GM12878 (cell line): Measurements from ENCODE around the gene ACHE. TPM values are rescaled to one million over a fixed set of nuclear protein-coding genes. Genes with fewer than 3 reads are reported as not detected.
A peak's percentile ranks its signal among the peaks of the same experiment; 100 is the strongest.

Experiments
- BCL3 ChIP-seq: IDR thresholded peaks from 2 replicates; pipeline ENCODE4 v1.6.1; 2011; ENCODE audit warnings: borderline replicate concordance, low read depth, mild to moderate bottlenecking, moderate library complexity, low read length; ENCODE audit not compliant: insufficient read depth, poor library complexity, severe bottlenecking
- BHLHE40 ChIP-seq, 2 experiments: fragments of 450-650 bp in 1 of 2; IDR thresholded peaks; 2 replicates each; pipeline ENCODE4 v1.6.1; 2011 to 2017; ENCODE audit warnings: low read depth in 2 of 2, borderline replicate concordance in 1 of 2, improper control_type of control experiment in 1 of 2, low read length in 1 of 2, mild to moderate bottlenecking in 1 of 2
- CEBPZ ChIP-seq: fragments of 150-350 bp; IDR thresholded peaks from 2 replicates; pipeline ENCODE4 v1.6.1; 2016; ENCODE audit warnings: low read depth, low read length
- FOS ChIP-seq: IDR thresholded peaks from 3 replicates; pipeline ENCODE4 v1.6.1; 2011; ENCODE audit warnings: borderline replicate concordance; ENCODE audit not compliant: insufficient read length; ENCODE audit errors: extremely low read depth
- HDAC6 ChIP-seq: fragments of 200-600 bp; sonication (generic); IDR thresholded peaks from one replicate; pipeline ENCODE4 v1.8.0; 2017; ENCODE audit warnings: antibody characterized with exemption; ENCODE audit not compliant: unreplicated experiment
- KLF5 ChIP-seq: fragments of 450-650 bp; IDR thresholded peaks from 2 replicates; pipeline ENCODE4 v1.6.1; 2014; ENCODE audit warnings: mild to moderate bottlenecking; ENCODE audit not compliant: partially characterized antibody
- POLR2AphosphoS2 ChIP-seq: IDR thresholded peaks from 2 replicates; pipeline ENCODE4 v1.6.1; 2011; ENCODE audit warnings: low read depth, mild to moderate bottlenecking, low read length, improper control_type of control experiment, moderate library complexity
- RAD21 ChIP-seq: IDR thresholded peaks from 2 replicates; pipeline ENCODE4 v1.6.1; 2011; ENCODE audit warnings: mild to moderate bottlenecking, low read depth, low read length, moderate library complexity; ENCODE audit not compliant: insufficient read depth
- RB1 ChIP-seq: fragments of 450-650 bp; formaldehyde crosslinking; IDR thresholded peaks from 2 replicates; pipeline ENCODE4 v1.6.1; 2017; ENCODE audit warnings: mild to moderate bottlenecking, borderline replicate concordance
- REST ChIP-seq: IDR thresholded peaks from 2 replicates; pipeline ENCODE4 v1.6.1; 2012; ENCODE audit warnings: mild to moderate bottlenecking, low read depth, low read length
- RFX5 ChIP-seq: IDR thresholded peaks from 2 replicates; pipeline ENCODE4 v1.6.1; 2011; ENCODE audit warnings: low read depth, low read length, improper control_type of control experiment
- RUNX3 ChIP-seq: IDR thresholded peaks from 2 replicates; pipeline ENCODE4 v1.6.1; 2012; ENCODE audit warnings: low read length, inconsistent platforms
- SKIL ChIP-seq: fragments of 450-650 bp; IDR thresholded peaks from 2 replicates; pipeline ENCODE4 v1.6.1; 2017; ENCODE audit warnings: mild to moderate bottlenecking, low read depth, inconsistent platforms; ENCODE audit not compliant: poor library complexity, severe bottlenecking
- SUPT20H ChIP-seq: IDR thresholded peaks from 2 replicates; pipeline ENCODE4 v1.6.1; 2011; ENCODE audit warnings: low read depth, mild to moderate bottlenecking, low read length, moderate library complexity, borderline replicate concordance; ENCODE audit not compliant: control insufficient read depth
- TBL1XR1 ChIP-seq: IDR thresholded peaks from 2 replicates; pipeline ENCODE4 v1.6.1; 2012; ENCODE audit warnings: low read depth, low read length, improper control_type of control experiment
- ZNF384 ChIP-seq: IDR thresholded peaks from 2 replicates; pipeline ENCODE4 v1.6.1; 2012; ENCODE audit warnings: low read depth, mild to moderate bottlenecking, low read length, improper control_type of control experiment, borderline replicate concordance
- polyA plus RNA-seq, 11 experiments: library from polyadenylated mRNA; depleted of rRNA in 4 of 11; unstranded in 6 of 11; stranded (reverse) in 5 of 11; fragments of >200 nt; fragmentation: Nextera tagmentation in 4 of 11; fragmentation: Illumina TruSeq in 1 of 11; extraction: Ambion mirVana in 4 of 11; extraction: Trizol in 1 of 11; gene quantifications; 1 replicate in 1 of 11; 2 replicates in 10 of 11; pipeline versions ENCODE4 v1.2.1 to v1.2.3, GENCODE V29; 2011 to 2016; ENCODE audit warnings: inconsistent platforms in 2 of 11, missing spikeins in 2 of 11, low read depth in 1 of 11
- total RNA-seq, 4 experiments: library from RNA; depleted of rRNA in 3 of 4; stranded (reverse); fragments of >200 nt in 3 of 4; fragmentation: Illumina TruSeq in 1 of 4; extraction: Trizol in 1 of 4; gene quantifications; 2 replicates each; pipeline versions ENCODE4 v1.2.1 to v1.2.3, GENCODE V29; 2013 to 2021
- TF ChIP-seq, protein P1 (sequence below): IDR thresholded peaks from 2 replicates; pipeline ENCODE4 v1.6.1; 2011; ENCODE audit warnings: low read depth, mild to moderate bottlenecking, low read length, moderate library complexity, borderline replicate concordance; ENCODE audit errors: extremely low read depth

ACHE gene
- total and polyA plus RNA-seq, 10 of the 15 experiments (the other 5 are each of a cell fraction or from before 2014, with no cell fraction given) = 0.07 to 5.1 (median 2.3) TPM; not detected in 1

DNA sequence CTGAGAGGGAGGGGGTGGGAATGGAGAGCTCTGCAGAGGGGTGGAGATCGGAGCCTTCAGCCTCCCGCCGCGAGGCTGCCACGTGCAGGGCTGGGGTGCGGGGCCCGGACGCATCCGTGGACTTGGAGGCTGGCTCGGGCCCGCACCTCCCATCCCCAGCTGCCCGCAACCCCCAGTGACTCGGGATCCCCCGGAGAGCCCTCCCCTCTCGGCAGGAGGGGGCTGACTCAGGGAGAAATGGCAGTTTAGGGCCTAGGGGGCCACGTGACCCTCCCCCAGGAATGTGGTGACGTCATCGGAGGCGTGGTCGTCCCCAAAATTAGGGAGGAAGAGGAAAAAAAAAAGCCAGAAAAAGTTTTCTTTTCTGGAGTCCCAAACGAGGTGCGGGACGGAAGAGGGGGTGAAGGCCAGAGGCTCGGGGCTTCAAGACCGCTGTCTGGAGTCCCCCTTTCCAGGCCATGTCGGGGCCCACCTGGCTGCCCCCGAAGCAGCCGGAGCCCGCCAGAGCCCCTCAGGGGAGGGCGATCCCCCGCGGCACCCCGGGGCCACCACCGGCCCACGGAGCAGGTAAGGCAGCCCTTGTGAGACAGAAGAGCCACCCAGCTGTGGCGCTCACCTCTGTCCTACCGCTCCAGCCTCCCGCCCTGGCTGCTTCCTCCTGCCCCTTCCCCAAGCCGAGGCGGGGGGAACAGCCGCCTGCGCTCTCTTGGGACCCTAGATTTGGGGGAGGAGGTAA, 28.5 kb downstream of the ACHE start, which contains the start of gene TRIP6 (continued):
- TF ChIP-seq CEBPZ (no peak), RFX5 (no peak), RB1 (no peak), REST (no peak), RUNX3 (no peak), FOS (no peak), HDAC6 (no peak), POLR2AphosphoS2 (no peak), ZNF384 (peak; percentile 41; the same call in 1 of the 2 replicates), RAD21 (no peak), SKIL (no peak), BHLHE40 (IDR thresholded peaks at IDR 0.05; ENCODE audit: borderline replicate concordance in 1 of 2, low read depth in 2 of 2, low read length in 1 of 2) (peak; percentile 77 to 93), TBL1XR1 (no peak), SUPT20H (no peak), KLF5 (no peak), BCL3 (no peak)
- TF ChIP-seq, protein P1, sequence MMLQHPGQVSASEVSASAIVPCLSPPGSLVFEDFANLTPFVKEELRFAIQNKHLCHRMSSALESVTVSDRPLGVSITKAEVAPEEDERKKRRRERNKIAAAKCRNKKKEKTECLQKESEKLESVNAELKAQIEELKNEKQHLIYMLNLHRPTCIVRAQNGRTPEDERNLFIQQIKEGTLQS = peak; percentile 69; the same call in 1 of the 2 replicates
